IPS-NIHi7 (cell line): Measurements from ENCODE around the gene SMDT1.
A peak's percentile ranks its signal among the peaks of the same experiment; 100 is the strongest.
"Not testable (repeated sequence)": the region's sequence is repeated elsewhere in the genome, so short reads cannot be mapped to it uniquely, and the experiment has no call there.

Experiments
- DNase-seq: peaks from one replicate; pipeline ENCODE4 v3.0.0; 2012; ENCODE audit warnings: mixed read lengths; ENCODE audit errors: extremely low spot score

The SMDT1 gene

GRCh38 chr22:42070517-42071422, 8.7 kb upstream of the SMDT1 start, which contains the start of gene NAGA:
Gene NAGA (minus strand): TSS chr22:42070812. CDS start chr22:42070297, 515 bp downstream.
- DNase-seq: peak; percentile 95

- not testable (repeated sequence) for DNase-seq
Measured at GRCh38 chr22:42071508-42071907, 8.0 kb upstream of the SMDT1 start.

- no peak for DNase-seq
Measured at GRCh38 chr22:42072606-42073330, 6.7 kb upstream of the SMDT1 start.

GRCh38 chr22:42073621-42074041, 5.9 kb upstream of the SMDT1 start:
- DNase-seq: no peak

GRCh38 chr22:42074132-42074811, 5.2 kb upstream of the SMDT1 start, which contains the start of gene PHETA2:
Gene PHETA2 (plus strand): TSS chr22:42074248. CDS start chr22:42077294, 3,046 bp downstream.
- DNase-seq: peak; percentile 48

- DNase-seq: no peak
Measured at GRCh38 chr22:42074846-42075676, 4.4 kb upstream of the SMDT1 start.

GRCh38 chr22:42076764-42077485, 2.6 kb upstream of the SMDT1 start:
- no peak for DNase-seq

- DNase-seq: no peak
Measured at GRCh38 chr22:42077486-42078125, 1.9 kb upstream of the SMDT1 start.

- DNase-seq: no peak
Measured at GRCh38 chr22:42078469-42079318, 806 bp upstream of the SMDT1 start.

GRCh38 chr22:42080287-42080686, 787 bp downstream of the SMDT1 start:
- no peak for DNase-seq

GRCh38 chr22:42083119-42083518, 3.6 kb downstream of the SMDT1 start:
- DNase-seq: no peak

GRCh38 chr22:42084874-42085273, 5.4 kb downstream of the SMDT1 start:
- no peak for DNase-seq

- no peak for DNase-seq
Measured at GRCh38 chr22:42086051-42086450, 6.6 kb downstream of the SMDT1 start.

- DNase-seq: peak; percentile 99
Measured at GRCh38 chr22:42090596-42091454, 11.3 kb downstream of the SMDT1 start, which contains the start of gene NDUFA6. Gene NDUFA6 (minus strand): TSS chr22:42090772. CDS start chr22:42090744, 28 bp downstream.

GRCh38 chr22:42091455-42091782, 11.9 kb downstream of the SMDT1 start:
- no peak for DNase-seq

GRCh38 chr22:42101199-42101598, 21.7 kb downstream of the SMDT1 start:
- DNase-seq: no peak

- not testable (repeated sequence) for DNase-seq
Measured at GRCh38 chr22:42104332-42104860, 24.9 kb downstream of the SMDT1 start.

GRCh38 chr22:42108848-42109247, 29.3 kb downstream of the SMDT1 start:
- no peak for DNase-seq
